HepG2 (cell line): ENCODE data around the gene ID3. TPM values are rescaled to one million over a fixed set of nuclear protein-coding genes. Genes with fewer than 3 reads are reported as not detected.
A peak's percentile ranks its signal among the peaks of the same experiment; 100 is the strongest.

Experiments
- BCL3 ChIP-seq: sonication (generic); formaldehyde crosslinking; IDR thresholded peaks from 2 replicates; pipeline ENCODE4 v1.5.1; 2020; ENCODE audit warnings: mild to moderate bottlenecking, missing genetic modification reagents, moderate library complexity
- BHLHE40 ChIP-seq: IDR thresholded peaks from 2 replicates; pipeline ENCODE4 v1.6.1; 2011; ENCODE audit warnings: low read length, improper control_type of control experiment
- CREB1 ChIP-seq, 2 experiments: fragments of 450-650 bp in 1 of 2; IDR thresholded peaks; 2 replicates each; pipeline ENCODE4 v1.6.1; 2016 to 2017; ENCODE audit warnings: control low read depth in 1 of 2, mild to moderate bottlenecking in 1 of 2, missing compliant biosample characterization in 1 of 2, missing genetic modification characterization in 1 of 2
- ESRRA ChIP-seq: sonication (generic); formaldehyde crosslinking; IDR thresholded peaks from 2 replicates; pipeline ENCODE4 v1.5.1; 2020; ENCODE audit warnings: mild to moderate bottlenecking, low read depth, missing genetic modification reagents
- FOXA3 ChIP-seq: IDR thresholded peaks from 2 replicates; pipeline ENCODE4 v1.6.1; 2016; ENCODE audit warnings: missing genetic modification reagents, missing compliant biosample characterization
- GATAD2A ChIP-seq: IDR thresholded peaks from 2 replicates; pipeline ENCODE4 v1.6.1; 2016
- HMG20A ChIP-seq: IDR thresholded peaks from 2 replicates; pipeline ENCODE4 v1.6.1; 2016; ENCODE audit warnings: borderline replicate concordance
- NFE2L2 ChIP-seq: fragments of 150-350 bp; IDR thresholded peaks from 2 replicates; pipeline ENCODE4 v1.6.1; 2014; ENCODE audit warnings: low read length
- PAXIP1 ChIP-seq: sonication (generic); formaldehyde crosslinking; conservative IDR thresholded peaks from 2 replicates; pipeline ENCODE4 v1.4.0; 2020; ENCODE audit warnings: mild to moderate bottlenecking, missing genetic modification reagents, moderate library complexity
- PHF21A ChIP-seq: sonication (generic); formaldehyde crosslinking; IDR thresholded peaks from 2 replicates; pipeline ENCODE4 v1.5.0; 2020; ENCODE audit warnings: mild to moderate bottlenecking, missing genetic modification reagents
- RCOR2 ChIP-seq: IDR thresholded peaks from 2 replicates; pipeline ENCODE4 v1.6.1; 2016; ENCODE audit warnings: missing biosample characterization, missing genetic modification reagents
- REXO4 ChIP-seq: sonication (generic); formaldehyde crosslinking; IDR thresholded peaks from 2 replicates; pipeline ENCODE4 v1.8.0; 2022; ENCODE audit warnings: missing genetic modification reagents, mild to moderate bottlenecking, borderline replicate concordance
- SRF ChIP-seq: IDR thresholded peaks from 2 replicates; pipeline ENCODE4 v1.6.1; 2011; ENCODE audit warnings: mild to moderate bottlenecking, low read depth, low read length, moderate library complexity
- TCF7 ChIP-seq: sonication (generic); IDR thresholded peaks from 2 replicates; pipeline ENCODE4 v1.6.1; 2016; ENCODE audit warnings: antibody characterized with exemption, low read depth
- UBTF ChIP-seq: sonication (generic); formaldehyde crosslinking; IDR thresholded peaks from 2 replicates; pipeline ENCODE4 v1.4.0; 2020; ENCODE audit warnings: mild to moderate bottlenecking, missing genetic modification reagents
- ZNF263 ChIP-seq: sonication (generic); formaldehyde crosslinking; IDR thresholded peaks from 2 replicates; pipeline ENCODE4 v1.4.0; 2020; ENCODE audit warnings: missing genetic modification reagents
- ZNF451 ChIP-seq: sonication (generic); formaldehyde crosslinking; IDR thresholded peaks from 2 replicates; pipeline ENCODE4 v1.5.0; 2020; ENCODE audit warnings: mild to moderate bottlenecking, missing genetic modification reagents
- ZNF597 ChIP-seq: sonication (generic); formaldehyde crosslinking; IDR thresholded peaks from 2 replicates; pipeline ENCODE4 v1.5.0; 2020; ENCODE audit warnings: missing genetic modification reagents
- ZNF773 ChIP-seq: sonication (generic); formaldehyde crosslinking; IDR thresholded peaks from 2 replicates; pipeline ENCODE4 v1.4.0; 2020; ENCODE audit warnings: missing genetic modification reagents, borderline replicate concordance
- ZSCAN31 ChIP-seq: sonication (generic); formaldehyde crosslinking; IDR thresholded peaks from 2 replicates; pipeline ENCODE4 v1.5.0; 2020; ENCODE audit warnings: low read depth, mild to moderate bottlenecking, missing genetic modification reagents
- polyA plus RNA-seq, 8 experiments: library from polyadenylated mRNA; depleted of rRNA in 3 of 8; stranded (reverse) in 7 of 8; unstranded in 1 of 8; fragments of >200 nt; fragmentation: Illumina TruSeq in 4 of 8; extraction: Trizol in 4 of 8; gene quantifications; 2 replicates each; pipeline versions ENCODE4 v1.2.1 to v1.2.3, GENCODE V29; 2011 to 2016; ENCODE audit warnings: low read depth in 4 of 8, missing spikeins in 1 of 8, mixed read lengths in 1 of 8; ENCODE audit not compliant: insufficient read depth in 1 of 8
- total RNA-seq, 5 experiments: library from RNA; depleted of rRNA; stranded (reverse); fragments of >200 nt; fragmentation: Illumina TruSeq; extraction: Trizol; gene quantifications; 2 replicates each; pipeline ENCODE4 v1.2.3, GENCODE V29; 2016; ENCODE audit warnings: low read depth in 1 of 5

Gene ID3
- total and polyA plus RNA-seq, 2 of the 13 experiments (the other 11 are each of a cell fraction or from before 2014, with no cell fraction given) = 64.8 to 115 TPM

GRCh38 chr1:23563755-23564374 is 4.6 kb upstream of the ID3 start (continued):
- TF ChIP-seq PAXIP1 (CRISPR knock-in tag) (peak; percentile 60), REXO4 (CRISPR knock-in tag) (no peak), CREB1 (IDR thresholded peaks at IDR 0.05) (no peak), CREB1 (CRISPR knock-in tag; IDR thresholded peaks at IDR 0.05) (peak; percentile 53; the same call in 1 of the 2 replicates), ZNF597 (no peak), ZNF773 (CRISPR knock-in tag) (no peak), ESRRA (CRISPR knock-in tag) (peak; percentile 78), TCF7 (peak; percentile 53; the same call in 1 of the 2 replicates), FOXA3 (peak; percentile 76), BCL3 (CRISPR knock-in tag) (no peak), UBTF (CRISPR knock-in tag) (peak; percentile 29; the same call in 1 of the 2 replicates), RCOR2 (peak; percentile 71), SRF (peak; percentile 87), PHF21A (peak; percentile 42; the same call in 1 of the 2 replicates), BHLHE40 (no peak), GATAD2A (CRISPR knock-in tag) (peak; percentile 58), NFE2L2 (no peak), ZNF451 (CRISPR knock-in tag) (no peak), ZSCAN31 (0 out of 2 replicates have a peak, but pooled peaks have one; percentile 22), HMG20A (CRISPR knock-in tag) (peak; percentile 35; the same call in 1 of the 2 replicates), ZNF263 (CRISPR knock-in tag) (no peak)
